ENCODE results near the gene DUXA.

The DUXA gene

DNA sequence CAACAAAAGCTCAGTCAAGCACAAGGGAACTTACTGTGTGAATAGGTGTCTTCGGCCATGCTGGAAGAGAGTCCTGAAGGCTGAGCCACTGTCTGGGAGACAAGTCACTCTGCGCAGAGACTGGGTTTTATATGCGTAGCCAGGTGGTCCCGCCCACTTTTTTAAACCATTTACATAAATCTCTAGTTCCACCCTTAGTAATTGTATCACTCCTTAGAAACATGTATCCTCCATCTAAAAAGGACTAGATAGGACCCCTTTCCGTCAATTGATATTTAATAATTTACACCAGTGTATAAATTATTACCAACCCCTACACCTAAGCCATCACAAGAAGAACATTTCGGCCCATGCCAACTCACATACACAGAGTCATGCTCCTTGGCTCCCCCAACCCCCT is at the start of gene DUXA:
DUXA (minus strand) TSS at position 101 of the 400 bp plus-strand sequence; CDS start at position 59, 42 bp downstream.
- TF ChIP-seq, protein P1, sequence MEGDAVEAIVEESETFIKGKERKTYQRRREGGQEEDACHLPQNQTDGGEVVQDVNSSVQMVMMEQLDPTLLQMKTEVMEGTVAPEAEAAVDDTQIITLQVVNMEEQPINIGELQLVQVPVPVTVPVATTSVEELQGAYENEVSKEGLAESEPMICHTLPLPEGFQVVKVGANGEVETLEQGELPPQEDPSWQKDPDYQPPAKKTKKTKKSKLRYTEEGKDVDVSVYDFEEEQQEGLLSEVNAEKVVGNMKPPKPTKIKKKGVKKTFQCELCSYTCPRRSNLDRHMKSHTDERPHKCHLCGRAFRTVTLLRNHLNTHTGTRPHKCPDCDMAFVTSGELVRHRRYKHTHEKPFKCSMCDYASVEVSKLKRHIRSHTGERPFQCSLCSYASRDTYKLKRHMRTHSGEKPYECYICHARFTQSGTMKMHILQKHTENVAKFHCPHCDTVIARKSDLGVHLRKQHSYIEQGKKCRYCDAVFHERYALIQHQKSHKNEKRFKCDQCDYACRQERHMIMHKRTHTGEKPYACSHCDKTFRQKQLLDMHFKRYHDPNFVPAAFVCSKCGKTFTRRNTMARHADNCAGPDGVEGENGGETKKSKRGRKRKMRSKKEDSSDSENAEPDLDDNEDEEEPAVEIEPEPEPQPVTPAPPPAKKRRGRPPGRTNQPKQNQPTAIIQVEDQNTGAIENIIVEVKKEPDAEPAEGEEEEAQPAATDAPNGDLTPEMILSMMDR (IDR thresholded peaks at IDR 0.05) = no peak

DNA sequence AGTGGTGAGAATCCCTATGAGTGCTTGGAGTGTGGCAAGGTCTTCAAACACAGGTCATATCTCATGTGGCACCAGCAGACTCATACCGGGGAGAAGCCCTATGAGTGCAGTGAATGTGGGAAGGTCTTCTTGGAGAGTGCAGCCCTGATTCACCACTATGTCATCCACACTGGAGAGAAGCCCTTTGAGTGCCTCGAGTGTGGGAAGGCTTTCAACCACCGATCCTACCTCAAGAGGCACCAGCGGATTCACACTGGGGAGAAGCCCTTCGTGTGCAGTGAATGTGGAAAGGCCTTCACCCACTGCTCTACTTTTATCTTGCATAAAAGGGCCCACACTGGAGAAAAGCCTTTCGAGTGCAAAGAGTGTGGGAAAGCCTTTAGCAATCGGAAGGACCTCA is 44.8 kb upstream of the DUXA start:
- TF ChIP-seq, protein P1 (IDR thresholded peaks at IDR 0.05) = no peak

DNA sequence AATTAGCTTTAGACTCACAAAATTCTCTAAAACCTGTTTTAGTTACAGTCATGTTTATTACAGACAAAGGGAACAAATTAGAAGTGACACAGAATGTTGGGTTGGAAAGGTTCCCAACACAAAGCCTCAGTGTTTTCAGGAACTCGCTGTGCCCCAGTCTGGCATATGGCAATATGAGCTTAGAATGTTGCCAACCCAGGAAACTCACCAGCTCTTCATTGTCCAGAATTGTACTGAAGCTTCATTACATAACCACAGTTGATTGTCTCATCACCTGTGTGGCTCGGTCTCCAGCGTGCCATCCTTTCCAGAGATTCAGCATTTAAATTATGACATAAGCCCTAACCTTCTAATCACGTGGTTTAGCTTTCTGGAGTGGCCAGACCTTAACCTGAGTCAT is 43.1 kb upstream of the DUXA start:
- TF ChIP-seq, protein P1 (IDR thresholded peaks at IDR 0.05) = no peak

DNA sequence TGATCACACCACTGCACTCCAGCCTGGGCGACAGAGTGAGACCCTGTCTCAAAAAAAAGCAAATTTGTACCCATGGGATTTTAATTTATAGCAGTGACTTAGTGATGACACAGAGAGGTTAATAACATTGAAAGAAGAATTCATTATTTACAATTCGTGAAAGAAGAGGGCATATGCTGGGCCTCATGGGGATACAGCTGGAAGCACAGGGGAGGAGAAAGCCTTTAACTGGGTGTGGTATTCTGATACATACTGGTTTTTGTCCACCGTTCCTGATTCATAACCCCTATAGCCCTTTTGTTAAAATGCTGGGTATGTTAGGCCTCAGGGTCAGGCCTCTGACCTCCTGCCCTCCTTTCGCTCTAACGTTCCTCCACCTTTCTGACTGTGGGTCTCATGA is 34.9 kb upstream of the DUXA start:
- TF ChIP-seq, protein P1 (IDR thresholded peaks at IDR 0.05) = no peak

DNA sequence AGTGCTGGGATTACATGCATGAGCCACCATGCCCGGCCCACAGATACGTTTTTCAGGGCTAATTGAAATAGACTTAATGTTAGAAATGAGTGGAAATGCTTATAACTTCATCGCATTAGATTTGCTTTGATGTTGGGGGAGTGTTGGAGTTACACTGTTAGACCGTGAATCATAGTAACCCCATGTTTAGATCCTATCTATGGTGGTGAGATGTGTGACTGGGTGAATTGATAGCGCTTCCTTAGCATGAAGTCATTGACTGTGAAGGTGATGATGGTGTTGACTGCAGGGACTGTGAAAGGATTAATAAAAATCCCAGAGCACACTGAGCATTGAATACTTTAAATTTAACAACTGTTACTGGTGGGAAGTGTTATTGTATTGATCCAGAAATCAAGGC is 25.7 kb upstream of the DUXA start:
- TF ChIP-seq, protein P1 (IDR thresholded peaks at IDR 0.05) = no peak

DNA sequence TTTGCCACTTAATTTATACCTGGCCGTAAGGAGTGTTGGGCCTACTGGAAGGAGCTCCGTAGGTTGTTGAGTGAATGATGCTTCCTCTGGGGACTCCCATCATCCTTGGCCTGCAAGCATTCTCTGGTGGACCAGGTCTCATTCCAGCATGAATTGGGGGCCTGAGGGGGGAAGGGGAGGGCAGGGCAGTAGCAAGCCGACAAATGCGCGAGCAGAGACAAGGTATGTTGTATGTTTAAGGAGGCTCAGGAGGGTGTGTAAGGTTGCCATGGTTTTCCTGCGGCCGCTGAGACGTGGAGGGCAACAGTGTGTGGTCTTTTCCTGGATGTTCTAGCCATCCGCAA is 24.8 kb upstream of the DUXA start:
- TF ChIP-seq, protein P1 (IDR thresholded peaks at IDR 0.05) = no peak

DNA sequence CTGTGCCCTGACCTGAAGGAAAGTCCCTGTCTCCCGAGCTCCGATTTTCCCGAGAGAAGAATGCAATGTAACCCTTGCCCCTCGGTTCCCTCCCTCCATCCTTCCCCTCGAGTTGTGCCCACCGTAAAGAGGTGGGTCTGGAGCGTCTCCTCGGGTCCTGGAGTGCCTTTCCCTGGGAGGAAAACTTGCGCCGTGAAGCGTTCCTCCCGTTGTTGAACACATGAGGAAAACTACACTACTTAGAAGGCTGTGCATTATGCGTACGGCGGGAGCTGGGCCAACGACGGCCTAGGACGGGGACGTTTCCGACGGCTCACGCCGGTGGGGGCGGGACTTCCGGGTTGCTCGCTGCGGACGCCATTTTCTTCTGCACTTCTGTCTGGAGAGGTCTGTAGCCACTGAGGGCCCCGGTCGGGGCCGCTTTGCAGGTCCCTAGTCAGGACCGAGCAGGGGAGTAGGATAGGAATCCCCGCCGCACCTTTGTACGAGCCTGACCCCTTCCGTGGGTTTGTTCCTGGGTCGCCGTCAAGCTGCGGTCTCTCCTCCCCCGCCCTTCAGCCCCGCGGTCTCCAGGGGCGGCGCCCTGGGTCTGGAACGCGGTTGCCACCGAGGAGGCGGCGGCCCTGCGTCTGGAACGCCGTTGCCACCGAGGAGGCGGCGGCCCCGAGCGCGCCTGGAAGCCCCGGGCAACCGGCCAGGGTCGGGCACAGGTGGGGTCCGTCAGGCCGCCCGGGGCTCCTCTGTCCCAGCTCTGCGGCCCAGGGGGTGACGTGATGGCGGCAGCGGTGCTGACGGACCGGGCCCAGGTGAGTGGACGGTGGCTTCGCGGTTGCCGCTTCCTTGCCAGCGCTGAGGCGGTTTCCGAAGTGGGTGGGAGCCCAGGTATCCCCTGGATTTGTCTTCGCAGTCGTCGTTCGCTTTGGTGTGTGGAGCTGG is 24.1 kb upstream of the DUXA start, which contains the start of gene ZNF264:
ZNF264 (plus strand) TSS at position 360 of the 936 bp plus-strand sequence; CDS start at position 774, 414 bp downstream.
- TF ChIP-seq, protein P1 (IDR thresholded peaks at IDR 0.05) = no peak

Measured in LNCAP (cell line).